ENCODE results near the gene SOS1.

DNA sequence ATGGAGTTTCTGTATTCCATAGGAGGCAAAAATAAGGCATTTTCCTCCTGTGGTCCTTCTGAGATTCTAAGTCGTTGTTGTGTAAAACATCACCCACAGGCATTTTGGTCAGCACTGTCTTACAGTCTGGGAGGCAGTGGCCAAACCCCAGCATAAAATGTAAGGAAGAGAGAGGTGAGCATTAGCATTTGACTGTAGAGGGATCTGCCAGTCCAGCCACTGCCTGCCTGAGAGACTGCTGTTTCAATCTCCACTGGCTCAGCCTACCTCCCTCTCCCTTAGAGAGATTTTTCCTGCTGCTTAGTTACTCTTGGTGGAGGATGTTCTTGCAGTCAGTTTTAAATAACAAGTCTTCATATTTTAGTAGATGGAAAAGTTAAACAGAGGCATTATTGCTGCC is 154.2 kb downstream of the SOS1 start:
- TF ChIP-seq SIN3A (IDR thresholded peaks at IDR 0.05; ENCODE audit: borderline replicate concordance, insufficient read depth, low read depth, low read length) = no peak
- TF ChIP-seq, protein P1, sequence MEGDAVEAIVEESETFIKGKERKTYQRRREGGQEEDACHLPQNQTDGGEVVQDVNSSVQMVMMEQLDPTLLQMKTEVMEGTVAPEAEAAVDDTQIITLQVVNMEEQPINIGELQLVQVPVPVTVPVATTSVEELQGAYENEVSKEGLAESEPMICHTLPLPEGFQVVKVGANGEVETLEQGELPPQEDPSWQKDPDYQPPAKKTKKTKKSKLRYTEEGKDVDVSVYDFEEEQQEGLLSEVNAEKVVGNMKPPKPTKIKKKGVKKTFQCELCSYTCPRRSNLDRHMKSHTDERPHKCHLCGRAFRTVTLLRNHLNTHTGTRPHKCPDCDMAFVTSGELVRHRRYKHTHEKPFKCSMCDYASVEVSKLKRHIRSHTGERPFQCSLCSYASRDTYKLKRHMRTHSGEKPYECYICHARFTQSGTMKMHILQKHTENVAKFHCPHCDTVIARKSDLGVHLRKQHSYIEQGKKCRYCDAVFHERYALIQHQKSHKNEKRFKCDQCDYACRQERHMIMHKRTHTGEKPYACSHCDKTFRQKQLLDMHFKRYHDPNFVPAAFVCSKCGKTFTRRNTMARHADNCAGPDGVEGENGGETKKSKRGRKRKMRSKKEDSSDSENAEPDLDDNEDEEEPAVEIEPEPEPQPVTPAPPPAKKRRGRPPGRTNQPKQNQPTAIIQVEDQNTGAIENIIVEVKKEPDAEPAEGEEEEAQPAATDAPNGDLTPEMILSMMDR (IDR thresholded peaks at IDR 0.05) = no peak

Data from Panc1 (cell line).